Gastroesophageal sphincter (tissue), 3 donors: ENCODE data around the gene GOLIM4.

ENCODE experiments used
- CTCF ChIP-seq, 4 experiments: fragments of 200-600 bp in 2 of 4; fragments of 450-650 bp in 2 of 4; sonication (generic) in 1 of 4; IDR thresholded peaks; one replicate each; pipeline ENCODE4 v1.5.1; 2017 to 2019; ENCODE audit warnings: antibody characterized with exemption in 4 of 4, mild to moderate bottlenecking in 2 of 4, moderate library complexity in 2 of 4
- EP300 ChIP-seq: sonication (generic); formaldehyde crosslinking; IDR thresholded peaks from one replicate; pipeline ENCODE4 v1.6.1; 2017; ENCODE audit warnings: antibody characterized with exemption, mild to moderate bottlenecking
- POLR2A ChIP-seq, 2 donors: fragments of 450-650 bp; IDR thresholded peaks; one replicate each; pipeline ENCODE4 v1.6.1; 2017; ENCODE audit warnings: antibody characterized with exemption in 2 of 2, mild to moderate bottlenecking in 2 of 2, moderate library complexity in 1 of 2

GRCh38 chr3:167967257-167968036 is 128.3 kb downstream of the GOLIM4 start:
- no peak for TF ChIP-seq CTCF (IDR thresholded peaks at IDR 0.05)
- TF ChIP-seq POLR2A (IDR thresholded peaks at IDR 0.05): no peak
- TF ChIP-seq EP300: no peak
